OCI-LY7 (cell line): ENCODE measurements around the gene KAZN. TPM values are rescaled to one million over a fixed set of nuclear protein-coding genes. Genes with fewer than 3 reads are reported as not detected.
"Not testable (repeated sequence)": the region's sequence is repeated elsewhere in the genome, so short reads cannot be mapped to it uniquely, and the experiment has no call there.

Source experiments
- BruUV-seq: library from RNA; stranded (reverse); fragments of 400-500 nt; replicated peaks from 2 replicates; lab custom pipeline; 2021; lab: Mats Ljungman, UMichigan
- CTCF ChIA-PET: fragments of 300-600 bp; sonication (Branson Sonifier 250); formaldehyde crosslinking; loops from one replicate; lab custom pipeline; 2022; ENCODE audit warnings: antibody characterized with exemption; ENCODE audit not compliant: unreplicated experiment; lab: Charles Lee
- POLR2A ChIA-PET: fragments of 300-600 bp; sonication (Branson Sonifier 250); formaldehyde crosslinking; loops from one replicate; lab custom pipeline; 2022; ENCODE audit warnings: antibody characterized with exemption; lab: Charles Lee
- DNase-seq: peaks from one replicate; pipeline ENCODE4 v3.0.0-alpha.2; 2015; ENCODE audit warnings: low spot score
- H2AFZ ChIP-seq: fragments of 200-600 bp; sonication (generic), shearing (Covaris generic); 2 replicates; pipeline ENCODE4 v1.6.1; 2014; ENCODE audit warnings: mild to moderate bottlenecking, antibody characterized with exemption, low read length, moderate library complexity
- H3K27ac ChIP-seq: fragments of 200-600 bp; sonication (generic); 2 replicates; pipeline ENCODE4 v1.5.1; 2014; ENCODE audit warnings: mixed run types, low read depth, mild to moderate bottlenecking, moderate library complexity, low read length, inconsistent platforms; ENCODE audit not compliant: poor library complexity, severe bottlenecking
- H3K36me3 ChIP-seq: fragments of 200-600 bp; sonication (generic); 2 replicates; pipeline ENCODE4 v1.6.1; 2014; ENCODE audit warnings: mild to moderate bottlenecking, antibody characterized with exemption, low read length, moderate library complexity, mixed read lengths; ENCODE audit not compliant: insufficient read depth
- H3K4me1 ChIP-seq: fragments of 200-600 bp; sonication (generic); 2 replicates; pipeline ENCODE4 v1.5.1; 2014; ENCODE audit warnings: mild to moderate bottlenecking, low read length; ENCODE audit not compliant: insufficient read depth, poor library complexity, severe bottlenecking
- H3K4me2 ChIP-seq: fragments of 200-600 bp; sonication (generic); 2 replicates; pipeline ENCODE4 v1.6.1; 2014; ENCODE audit warnings: mild to moderate bottlenecking, low read length
- H3K4me3 ChIP-seq: fragments of 200-600 bp; sonication (generic); 2 replicates; pipeline ENCODE4 v1.5.1; 2014; ENCODE audit warnings: mild to moderate bottlenecking, low read depth, low read length; ENCODE audit not compliant: poor library complexity, severe bottlenecking
- H3K79me2 ChIP-seq: fragments of 200-600 bp; sonication (generic); 2 replicates; pipeline ENCODE4 v1.6.1; 2016; ENCODE audit warnings: low read depth, mild to moderate bottlenecking, low read length, moderate library complexity, mixed read lengths; ENCODE audit not compliant: insufficient read depth
- H3K9me2 ChIP-seq: fragments of 200-600 bp; sonication (generic); 2 replicates; pipeline ENCODE4 v1.6.1; 2016; ENCODE audit warnings: mild to moderate bottlenecking, low read length, mixed read lengths; ENCODE audit not compliant: insufficient read depth
- H3K9me3 ChIP-seq: fragments of 200-600 bp; sonication (generic); 2 replicates; pipeline ENCODE4 v1.6.1; 2014; ENCODE audit warnings: mild to moderate bottlenecking, mixed run types, low read length, mixed read lengths
- H4K20me1 ChIP-seq: fragments of 200-600 bp; sonication (generic); 2 replicates; pipeline ENCODE4 v1.6.1; 2014; ENCODE audit warnings: mild to moderate bottlenecking, antibody characterized with exemption, low read length, moderate library complexity, mixed read lengths; ENCODE audit not compliant: insufficient read depth
- CTCF ChIP-seq: fragments of 200-600 bp; sonication (generic); conservative IDR thresholded peaks from 2 replicates; pipeline ENCODE4 v1.5.1; 2014; ENCODE audit warnings: mild to moderate bottlenecking, antibody characterized with exemption, low read length, moderate library complexity, mixed read lengths
- EZH2phosphoT487 ChIP-seq: fragments of 200-600 bp; sonication (generic); IDR thresholded peaks from 2 replicates; pipeline ENCODE4 v1.6.1; 2018; ENCODE audit warnings: low read depth, borderline replicate concordance, mild to moderate bottlenecking, mixed run types, antibody characterized with exemption, low read length, moderate library complexity, mixed read lengths
- intact Hi-C: fragments of 100-400 bp; cut with micrococcal nuclease; formaldehyde crosslinking; loops from one replicate; pipeline ENCODE4 v1.10.0; 2022; ENCODE audit not compliant: unreplicated experiment
- total RNA-seq, 2 experiments: library from RNA; depleted of rRNA in 1 of 2; stranded (reverse); fragments of >200 nt in 1 of 2; shearing (Covaris generic) in 1 of 2; gene quantifications; 2 replicates each; pipeline ENCODE4 v1.2.3, GENCODE V29; 2014 to 2022

The KAZN gene
- total RNA-seq, 2 experiments from 2014 or later, result 0.40 to 2.4 TPM

- H3K9me2 ChIP-seq, result no peaks in the 10 kb centered on the region
- TF ChIP-seq CTCF (no peak), EZH2phosphoT487 (no peak)
- H2AFZ ChIP-seq, result no peak overlapping the region
- H3K9me3 ChIP-seq, result no peaks in the 10 kb centered on the region
- no peak overlapping the region for H3K4me3 ChIP-seq
- peaks cover 4% of the 10 kb centered on the region for H3K4me1 ChIP-seq
- no TSS peak for BruUV-seq
- intact Hi-C loops, result loop anchor here (10.0 kb wide), 1 partner anchor 264 kb away; no protein-coding TSS in a partner anchor
- H4K20me1 ChIP-seq, result no peaks in the 10 kb centered on the region
- ChIA-PET POLR2A (no interaction called here), CTCF (no interaction called here)
- no peak overlapping the region for H3K27ac ChIP-seq
- DNase-seq, result no peak
- no peak overlapping the region for H3K4me2 ChIP-seq
- no peaks in the 10 kb centered on the region for H3K79me2 ChIP-seq
- no peaks in the 10 kb centered on the region for H3K36me3 ChIP-seq
Measured at GRCh38 chr1:15039017-15039648, 440.6 kb downstream of the KAZN start.

GRCh38 chr1:15039901-15040300 is 441.4 kb downstream of the KAZN start:
- Histone ChIP-seq H2AFZ (no peak overlapping the region), H3K9me2 (no peaks in the 10 kb centered on the region), H3K4me3 (no peak overlapping the region), H3K4me1 (no peaks in the 10 kb centered on the region), H3K27ac (no peak overlapping the region), H3K36me3 (no peaks in the 10 kb centered on the region), H3K4me2 (no peak overlapping the region), H3K9me3 (no peaks in the 10 kb centered on the region), H3K79me2 (no peaks in the 10 kb centered on the region), H4K20me1 (no peaks in the 10 kb centered on the region)
- no peak for TF ChIP-seq EZH2phosphoT487
- TF ChIP-seq CTCF, result no peak
- ChIA-PET POLR2A (no interaction called here), CTCF (no interaction called here)
- intact Hi-C loops, result loop anchor here (10.0 kb wide), 2 partner anchors 265 to 925 kb away; no protein-coding TSS in a partner anchor
- BruUV-seq, result no TSS peak
- DNase-seq, result no peak

- H3K79me2 ChIP-seq, H3K9me3 ChIP-seq, H3K9me2 ChIP-seq, H3K27ac ChIP-seq, H3K4me1 ChIP-seq, H4K20me1 ChIP-seq, H3K4me2 ChIP-seq, H3K36me3 ChIP-seq, H3K4me3 ChIP-seq, BruUV-seq, DNase-seq, H2AFZ ChIP-seq, CTCF ChIA-PET: not testable (repeated sequence)
- POLR2A ChIA-PET, result interaction anchor here (0.7 kb wide), 1 partner anchor 141 kb away, joined by 4 read pairs; no protein-coding TSS in a partner anchor
- intact Hi-C loops, result loop anchor here (10.0 kb wide), 1 partner anchor 926 kb away; no protein-coding TSS in a partner anchor
Measured at GRCh38 chr1:15040685-15041084, 442.2 kb downstream of the KAZN start.
